Esophagus muscularis mucosa (tissue), 3 donors: ENCODE results near the gene CD40LG.

Source experiments
- EP300 ChIP-seq: sonication (generic); formaldehyde crosslinking; IDR thresholded peaks from one replicate; pipeline ENCODE4 v1.6.1; 2017; ENCODE audit warnings: antibody characterized with exemption
- TF ChIP-seq, protein P1 (sequence below), 3 experiments: fragments of 200-600 bp in 2 of 3; fragments of 450-650 bp in 1 of 3; sonication (generic) in 2 of 3; IDR thresholded peaks; one replicate each; pipeline ENCODE4 v1.5.1; 2017 to 2019; ENCODE audit warnings: antibody characterized with exemption in 3 of 3, mild to moderate bottlenecking in 2 of 3, moderate library complexity in 1 of 3

GRCh38 chrX:136626237-136626636 is 21.7 kb upstream of the CD40LG start:
- TF ChIP-seq, protein P1, sequence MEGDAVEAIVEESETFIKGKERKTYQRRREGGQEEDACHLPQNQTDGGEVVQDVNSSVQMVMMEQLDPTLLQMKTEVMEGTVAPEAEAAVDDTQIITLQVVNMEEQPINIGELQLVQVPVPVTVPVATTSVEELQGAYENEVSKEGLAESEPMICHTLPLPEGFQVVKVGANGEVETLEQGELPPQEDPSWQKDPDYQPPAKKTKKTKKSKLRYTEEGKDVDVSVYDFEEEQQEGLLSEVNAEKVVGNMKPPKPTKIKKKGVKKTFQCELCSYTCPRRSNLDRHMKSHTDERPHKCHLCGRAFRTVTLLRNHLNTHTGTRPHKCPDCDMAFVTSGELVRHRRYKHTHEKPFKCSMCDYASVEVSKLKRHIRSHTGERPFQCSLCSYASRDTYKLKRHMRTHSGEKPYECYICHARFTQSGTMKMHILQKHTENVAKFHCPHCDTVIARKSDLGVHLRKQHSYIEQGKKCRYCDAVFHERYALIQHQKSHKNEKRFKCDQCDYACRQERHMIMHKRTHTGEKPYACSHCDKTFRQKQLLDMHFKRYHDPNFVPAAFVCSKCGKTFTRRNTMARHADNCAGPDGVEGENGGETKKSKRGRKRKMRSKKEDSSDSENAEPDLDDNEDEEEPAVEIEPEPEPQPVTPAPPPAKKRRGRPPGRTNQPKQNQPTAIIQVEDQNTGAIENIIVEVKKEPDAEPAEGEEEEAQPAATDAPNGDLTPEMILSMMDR (IDR thresholded peaks at IDR 0.05): no peak
- TF ChIP-seq EP300: no peak
